Measurements from ENCODE around the gene ERG.

GRCh38 chr21:38496224-38496623, 2.1 kb downstream of the ERG start:
- TF ChIP-seq SIN3A (IDR thresholded peaks at IDR 0.05; ENCODE audit: borderline replicate concordance in 2 of 2, control insufficient read depth in 1 of 2, low read depth in 2 of 2, low read length in 2 of 2) (no peak), GTF2F1 (IDR thresholded peaks at IDR 0.05; ENCODE audit: low read depth, low read length) (no peak), ADNP (tag; IDR thresholded peaks at IDR 0.05) (no peak), CREB1 (IDR thresholded peaks at IDR 0.05) (no peak), CREB1 (CRISPR knock-in tag; IDR thresholded peaks at IDR 0.05) (no peak), USF2 (CRISPR knock-in tag; IDR thresholded peaks at IDR 0.05) (no peak), DPF2 (IDR thresholded peaks at IDR 0.05) (no peak)
- TF ChIP-seq, protein P1, sequence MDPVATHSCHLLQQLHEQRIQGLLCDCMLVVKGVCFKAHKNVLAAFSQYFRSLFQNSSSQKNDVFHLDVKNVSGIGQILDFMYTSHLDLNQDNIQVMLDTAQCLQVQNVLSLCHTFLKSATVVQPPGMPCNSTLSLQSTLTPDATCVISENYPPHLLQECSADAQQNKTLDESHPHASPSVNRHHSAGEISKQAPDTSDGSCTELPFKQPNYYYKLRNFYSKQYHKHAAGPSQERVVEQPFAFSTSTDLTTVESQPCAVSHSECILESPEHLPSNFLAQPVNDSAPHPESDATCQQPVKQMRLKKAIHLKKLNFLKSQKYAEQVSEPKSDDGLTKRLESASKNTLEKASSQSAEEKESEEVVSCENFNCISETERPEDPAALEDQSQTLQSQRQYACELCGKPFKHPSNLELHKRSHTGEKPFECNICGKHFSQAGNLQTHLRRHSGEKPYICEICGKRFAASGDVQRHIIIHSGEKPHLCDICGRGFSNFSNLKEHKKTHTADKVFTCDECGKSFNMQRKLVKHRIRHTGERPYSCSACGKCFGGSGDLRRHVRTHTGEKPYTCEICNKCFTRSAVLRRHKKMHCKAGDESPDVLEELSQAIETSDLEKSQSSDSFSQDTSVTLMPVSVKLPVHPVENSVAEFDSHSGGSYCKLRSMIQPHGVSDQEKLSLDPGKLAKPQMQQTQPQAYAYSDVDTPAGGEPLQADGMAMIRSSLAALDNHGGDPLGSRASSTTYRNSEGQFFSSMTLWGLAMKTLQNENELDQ (CRISPR knock-in tag; IDR thresholded peaks at IDR 0.05; ENCODE audit: borderline replicate concordance), result no peak
- TF ChIP-seq, protein P2, sequence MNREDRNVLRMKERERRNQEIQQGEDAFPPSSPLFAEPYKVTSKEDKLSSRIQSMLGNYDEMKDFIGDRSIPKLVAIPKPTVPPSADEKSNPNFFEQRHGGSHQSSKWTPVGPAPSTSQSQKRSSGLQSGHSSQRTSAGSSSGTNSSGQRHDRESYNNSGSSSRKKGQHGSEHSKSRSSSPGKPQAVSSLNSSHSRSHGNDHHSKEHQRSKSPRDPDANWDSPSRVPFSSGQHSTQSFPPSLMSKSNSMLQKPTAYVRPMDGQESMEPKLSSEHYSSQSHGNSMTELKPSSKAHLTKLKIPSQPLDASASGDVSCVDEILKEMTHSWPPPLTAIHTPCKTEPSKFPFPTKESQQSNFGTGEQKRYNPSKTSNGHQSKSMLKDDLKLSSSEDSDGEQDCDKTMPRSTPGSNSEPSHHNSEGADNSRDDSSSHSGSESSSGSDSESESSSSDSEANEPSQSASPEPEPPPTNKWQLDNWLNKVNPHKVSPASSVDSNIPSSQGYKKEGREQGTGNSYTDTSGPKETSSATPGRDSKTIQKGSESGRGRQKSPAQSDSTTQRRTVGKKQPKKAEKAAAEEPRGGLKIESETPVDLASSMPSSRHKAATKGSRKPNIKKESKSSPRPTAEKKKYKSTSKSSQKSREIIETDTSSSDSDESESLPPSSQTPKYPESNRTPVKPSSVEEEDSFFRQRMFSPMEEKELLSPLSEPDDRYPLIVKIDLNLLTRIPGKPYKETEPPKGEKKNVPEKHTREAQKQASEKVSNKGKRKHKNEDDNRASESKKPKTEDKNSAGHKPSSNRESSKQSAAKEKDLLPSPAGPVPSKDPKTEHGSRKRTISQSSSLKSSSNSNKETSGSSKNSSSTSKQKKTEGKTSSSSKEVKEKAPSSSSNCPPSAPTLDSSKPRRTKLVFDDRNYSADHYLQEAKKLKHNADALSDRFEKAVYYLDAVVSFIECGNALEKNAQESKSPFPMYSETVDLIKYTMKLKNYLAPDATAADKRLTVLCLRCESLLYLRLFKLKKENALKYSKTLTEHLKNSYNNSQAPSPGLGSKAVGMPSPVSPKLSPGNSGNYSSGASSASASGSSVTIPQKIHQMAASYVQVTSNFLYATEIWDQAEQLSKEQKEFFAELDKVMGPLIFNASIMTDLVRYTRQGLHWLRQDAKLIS (CRISPR knock-in tag; IDR thresholded peaks at IDR 0.05), result no peak
